Astrocyte of the spinal cord (primary cell): Measurements from ENCODE around the gene SELENON.

Source experiments
- DNase-seq: peaks from one replicate; pipeline ENCODE4 v3.0.0; 2011; ENCODE audit warnings: low read depth, low spot score
- H3K4me3 ChIP-seq: 2 replicates; pipeline ENCODE4 v1.5.1; 2011; ENCODE audit warnings: low read depth, mild to moderate bottlenecking, low read length, moderate library complexity
- CTCF ChIP-seq: IDR thresholded peaks from 2 replicates; pipeline ENCODE4 v1.5.1; 2012; ENCODE audit warnings: low read depth, mild to moderate bottlenecking, low read length, inconsistent platforms
- in situ Hi-C: cut with HindIII; loops from 2 replicates; pipeline ENCODE4 v1.10.0; 2017; ENCODE audit warnings: low sequenced_read_pairs

The SELENON gene

DNA sequence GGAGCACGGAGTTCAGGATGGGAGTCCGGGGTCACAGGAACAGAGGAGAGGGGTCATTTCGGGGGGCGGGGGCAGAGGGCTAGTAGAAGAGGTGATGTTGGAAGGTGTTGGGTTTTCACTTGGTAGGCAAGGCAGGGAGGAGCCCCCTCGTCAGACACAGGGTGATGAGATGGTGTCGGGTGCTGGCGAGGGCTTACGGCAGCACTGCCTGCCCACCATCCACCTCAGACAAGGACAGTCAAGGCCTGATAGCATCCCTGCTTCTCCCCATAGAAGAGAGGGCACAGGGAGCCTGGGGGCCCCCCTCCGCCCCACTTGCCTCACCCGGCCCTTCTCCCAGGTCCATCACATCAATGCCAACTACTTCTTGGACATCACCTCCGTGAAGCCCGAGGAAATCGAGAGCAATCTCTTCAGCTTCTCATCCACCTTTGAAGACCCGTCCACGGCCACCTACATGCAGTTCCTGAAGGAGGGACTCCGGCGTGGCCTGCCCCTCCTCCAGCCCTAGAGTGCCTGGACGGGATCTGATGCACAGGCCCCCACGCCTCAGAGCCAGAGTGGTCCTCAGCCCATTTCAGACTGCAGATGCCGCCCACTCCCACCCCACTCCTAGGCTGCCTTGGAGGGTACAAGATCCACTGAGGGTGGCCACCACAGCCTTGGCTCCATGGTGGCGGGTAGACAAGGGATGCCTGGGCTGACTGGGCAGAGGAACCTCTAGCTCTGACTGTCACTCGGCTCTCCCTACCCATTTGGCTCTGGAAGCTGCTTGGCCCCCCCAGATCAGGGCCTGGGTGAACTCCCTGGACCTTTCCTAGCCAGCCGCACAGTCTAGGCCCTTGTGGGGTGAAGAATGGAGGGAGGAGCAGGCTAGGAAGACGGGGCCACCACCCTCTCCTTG lies 15.5 kb downstream of the SELENON start:
- no peak for DNase-seq
- in situ Hi-C loops, result no loop called here

DNA sequence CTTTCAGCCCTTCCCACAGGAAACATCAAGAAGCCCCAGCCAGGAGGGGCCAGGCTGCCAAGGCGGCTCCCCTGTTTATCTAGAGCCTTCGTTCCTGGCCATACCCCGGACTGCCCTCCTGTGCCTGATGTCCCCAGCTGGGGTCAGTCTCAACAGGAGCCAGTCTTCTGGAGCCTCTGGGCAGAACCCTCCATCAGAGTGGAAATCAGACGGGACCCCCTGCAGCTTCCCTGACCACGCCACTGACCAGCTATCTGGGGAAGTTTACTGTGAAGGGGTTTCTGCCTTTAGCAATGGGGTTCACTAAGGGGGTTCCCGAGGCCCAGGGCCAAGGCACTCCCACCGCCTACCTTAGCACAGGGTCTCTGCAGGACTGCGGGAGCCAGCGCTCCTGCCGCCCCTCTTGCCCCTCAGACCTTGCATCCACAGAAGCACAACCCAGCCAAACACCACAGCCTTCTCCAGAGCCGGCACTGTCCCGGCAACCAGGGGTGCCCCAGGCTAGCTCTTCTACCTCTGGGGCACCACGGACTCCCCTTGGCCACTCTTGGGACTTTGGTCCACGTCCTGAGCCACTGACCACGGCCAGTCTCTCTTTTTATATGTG lies 16.2 kb downstream of the SELENON start:
- in situ Hi-C loops, result no loop called here
- TF ChIP-seq CTCF, result no peak
- DNase-seq, result no peak
- no peak overlapping the region for H3K4me3 ChIP-seq

More for the DNA sequence above, 15.5 kb downstream of the SELENON start:
- H3K4me3 ChIP-seq, result no peak overlapping the region
- no peak for TF ChIP-seq CTCF

- in situ Hi-C loops, result no loop called here
- no peak overlapping the region for H3K4me3 ChIP-seq
- no peak for TF ChIP-seq CTCF
- no peak for DNase-seq
Observed at GRCh38 chr1:25817840-25818501, 18.0 kb downstream of the SELENON start.

- no peak for DNase-seq
- in situ Hi-C loops, result no loop called here
- H3K4me3 ChIP-seq, result peak overlapping the region; percentile 91
- no peak for TF ChIP-seq CTCF
Observed at GRCh38 chr1:25818569-25818968, 18.6 kb downstream of the SELENON start.

- DNase-seq, result peak; percentile 73
- no peak for TF ChIP-seq CTCF
- in situ Hi-C loops, result no loop called here
- peak within 1 kb of the TSS; percentile 91 for H3K4me3 ChIP-seq
Observed at GRCh38 chr1:25819491-25820246, 19.7 kb downstream of the SELENON start, which contains the start of gene MTFR1L. MTFR1L (plus strand) TSS chr1:25819954; CDS start chr1:25823105, 3,151 bp downstream.
